ENCODE results near the gene HOXA2.

Gene HOXA2

DNA sequence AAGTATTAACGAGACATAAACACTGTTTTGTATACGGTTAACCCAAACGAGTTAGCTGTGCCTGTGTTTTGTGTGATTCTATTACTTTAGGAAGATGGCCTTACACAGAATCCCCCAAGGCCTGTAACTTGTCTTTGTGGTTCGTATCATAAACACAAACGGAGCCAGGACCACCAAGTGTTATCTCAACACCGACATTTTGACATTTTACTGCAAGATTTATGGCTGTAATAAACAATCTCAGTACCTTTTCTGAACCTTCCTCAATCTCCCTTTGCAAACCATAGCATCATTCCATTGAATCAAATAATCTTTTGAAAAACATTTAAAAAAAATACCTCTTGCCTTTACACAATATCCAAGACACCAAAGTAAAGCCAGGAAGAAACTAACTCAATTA is 30.5 kb upstream of the HOXA2 start:
- TF ChIP-seq, protein P1, sequence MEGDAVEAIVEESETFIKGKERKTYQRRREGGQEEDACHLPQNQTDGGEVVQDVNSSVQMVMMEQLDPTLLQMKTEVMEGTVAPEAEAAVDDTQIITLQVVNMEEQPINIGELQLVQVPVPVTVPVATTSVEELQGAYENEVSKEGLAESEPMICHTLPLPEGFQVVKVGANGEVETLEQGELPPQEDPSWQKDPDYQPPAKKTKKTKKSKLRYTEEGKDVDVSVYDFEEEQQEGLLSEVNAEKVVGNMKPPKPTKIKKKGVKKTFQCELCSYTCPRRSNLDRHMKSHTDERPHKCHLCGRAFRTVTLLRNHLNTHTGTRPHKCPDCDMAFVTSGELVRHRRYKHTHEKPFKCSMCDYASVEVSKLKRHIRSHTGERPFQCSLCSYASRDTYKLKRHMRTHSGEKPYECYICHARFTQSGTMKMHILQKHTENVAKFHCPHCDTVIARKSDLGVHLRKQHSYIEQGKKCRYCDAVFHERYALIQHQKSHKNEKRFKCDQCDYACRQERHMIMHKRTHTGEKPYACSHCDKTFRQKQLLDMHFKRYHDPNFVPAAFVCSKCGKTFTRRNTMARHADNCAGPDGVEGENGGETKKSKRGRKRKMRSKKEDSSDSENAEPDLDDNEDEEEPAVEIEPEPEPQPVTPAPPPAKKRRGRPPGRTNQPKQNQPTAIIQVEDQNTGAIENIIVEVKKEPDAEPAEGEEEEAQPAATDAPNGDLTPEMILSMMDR (IDR thresholded peaks at IDR 0.05; ENCODE audit: borderline replicate concordance, insufficient read depth, low read depth, low read length), result no peak
- no peak overlapping the region for H3K4me3 ChIP-seq (ENCODE audit: low read depth, low read length)

DNA sequence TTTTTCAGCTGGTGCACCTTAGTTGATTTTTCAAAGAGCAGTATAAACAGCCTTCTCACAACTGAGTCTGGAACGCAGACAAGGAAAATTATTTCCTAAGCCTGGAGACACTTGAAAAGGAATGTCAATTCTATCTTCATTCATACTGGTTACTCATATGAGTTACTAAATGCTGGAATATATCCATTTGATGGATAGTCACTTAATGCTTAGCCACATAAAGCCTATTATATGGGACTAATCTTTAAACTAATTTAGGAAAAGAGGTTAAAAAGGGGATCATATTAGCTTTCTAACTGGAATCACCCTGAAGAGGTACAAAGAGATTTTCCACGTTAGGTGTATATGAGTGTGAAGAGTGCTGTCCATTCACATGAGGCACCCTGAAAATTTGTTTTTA is 29.7 kb upstream of the HOXA2 start:
- TF ChIP-seq, protein P1 (IDR thresholded peaks at IDR 0.05; ENCODE audit: borderline replicate concordance, insufficient read depth, low read depth, low read length), result no peak
- no peak overlapping the region for H3K4me3 ChIP-seq (ENCODE audit: low read depth, low read length)

DNA sequence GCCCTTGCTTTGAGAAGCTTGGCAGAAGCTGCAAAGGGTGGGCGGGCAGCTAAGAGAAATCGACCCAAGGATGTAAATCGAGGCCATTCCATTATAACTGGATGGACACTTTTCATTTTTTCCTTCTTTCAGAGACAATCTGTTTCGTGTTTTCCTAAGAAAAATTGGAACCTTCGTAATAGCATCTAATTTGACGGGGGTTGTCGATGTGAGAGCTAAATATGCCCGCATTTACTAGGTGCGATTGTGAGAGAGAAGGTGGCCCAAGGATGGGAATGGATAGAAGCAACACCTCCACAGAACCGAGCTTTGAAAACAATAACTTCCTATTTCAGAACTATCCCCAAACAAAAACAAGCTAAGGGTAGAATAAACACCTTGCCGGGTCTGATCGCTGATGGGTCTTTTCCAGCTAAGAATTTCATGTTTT is 28.9 kb upstream of the HOXA2 start:
- TF ChIP-seq, protein P1 (IDR thresholded peaks at IDR 0.05; ENCODE audit: borderline replicate concordance, insufficient read depth, low read depth, low read length), result no peak
- H3K4me3 ChIP-seq (ENCODE audit: low read depth, low read length), result no peak overlapping the region

DNA sequence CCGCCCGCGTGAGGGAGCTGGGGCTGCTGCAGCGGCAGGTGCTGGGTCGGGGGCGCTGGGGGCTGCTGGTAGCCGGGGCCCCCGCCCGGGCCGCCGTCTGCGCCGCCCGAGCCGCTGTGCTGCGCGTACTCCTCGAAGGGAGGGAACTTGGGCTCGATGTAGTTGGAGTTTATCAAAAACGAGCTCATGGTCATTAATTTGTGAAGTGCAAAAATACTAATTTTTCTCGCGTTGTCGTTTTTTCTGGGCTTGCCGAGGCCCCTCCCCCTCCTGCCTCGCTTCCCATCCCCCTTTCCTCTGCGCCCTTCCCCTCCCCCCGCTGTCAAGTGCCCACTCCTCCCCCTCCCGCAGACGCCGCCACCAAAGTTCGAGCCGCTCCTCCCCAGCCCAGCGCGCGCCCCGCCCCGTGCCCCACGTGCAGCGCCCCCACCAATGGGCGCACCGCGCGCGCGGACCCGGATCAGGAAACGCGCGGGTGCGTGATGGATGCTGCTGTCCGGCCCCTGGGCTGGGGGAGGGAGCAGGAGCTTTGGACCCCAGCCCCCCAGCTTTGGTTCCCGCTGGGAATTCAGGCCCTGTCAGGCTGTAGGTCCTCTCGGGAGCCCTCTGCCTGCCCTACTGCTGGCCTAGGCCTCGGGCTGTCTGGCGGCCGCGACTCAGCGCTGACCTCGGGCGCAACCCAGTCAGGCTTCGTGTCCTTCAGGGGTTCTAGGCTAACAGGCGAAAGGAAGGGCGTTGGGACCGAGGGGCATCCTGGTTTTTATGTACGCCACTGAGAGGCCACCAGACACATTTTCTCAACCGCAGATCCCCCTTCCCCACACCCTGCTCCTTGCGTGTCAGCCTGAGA is 28.3 kb upstream of the HOXA2 start, which contains the start of gene HOXA4:
Gene HOXA4 (minus strand): TSS at position 218 of the 850 bp plus-strand sequence. CDS start 24 bp downstream, at position 194.
- TF ChIP-seq, protein P1 (IDR thresholded peaks at IDR 0.05; ENCODE audit: borderline replicate concordance, insufficient read depth, low read depth, low read length), result no peak
- no peak within 1 kb of the TSS for H3K4me3 ChIP-seq (ENCODE audit: low read depth, low read length)

DNA sequence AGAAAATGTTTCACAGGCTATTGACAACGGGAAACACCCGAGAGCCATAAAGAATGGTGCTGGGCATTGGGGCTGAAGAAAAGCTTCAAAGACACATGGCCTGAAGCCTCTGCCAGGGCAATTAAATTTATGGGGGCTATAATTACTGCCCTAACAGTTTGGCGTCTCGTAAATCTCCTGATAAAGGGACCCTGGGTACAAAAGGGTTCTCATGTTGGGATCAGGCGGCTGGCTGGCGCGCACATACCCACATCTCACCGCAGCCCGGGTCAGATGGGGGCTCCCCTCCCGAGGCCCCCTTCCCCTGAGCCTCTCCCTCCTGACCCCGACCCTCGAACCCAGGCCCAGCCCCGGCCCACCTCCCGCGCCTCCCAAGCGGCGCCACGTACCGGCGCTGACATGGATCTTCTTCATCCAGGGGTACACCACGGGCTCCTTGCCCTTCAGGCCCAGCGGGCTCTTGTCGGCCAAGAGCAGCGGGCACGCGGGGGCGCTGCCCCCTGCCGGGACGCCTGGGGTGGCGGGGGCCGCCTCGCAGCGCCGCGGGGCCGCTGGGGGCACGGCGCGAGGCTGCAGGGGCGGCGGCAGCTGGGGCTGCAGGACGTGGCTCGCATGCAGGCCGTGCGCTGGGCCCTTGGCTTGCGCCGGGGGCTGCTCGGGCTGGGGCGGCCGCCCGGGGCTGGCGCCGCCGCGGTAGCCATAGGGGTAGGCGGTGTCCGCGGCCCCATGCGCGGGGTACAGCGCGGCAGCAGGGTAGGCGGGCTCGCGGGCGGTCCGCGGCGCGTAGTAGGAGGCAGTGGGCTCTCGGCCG is 27.5 kb upstream of the HOXA2 start:
- TF ChIP-seq, protein P1 (IDR thresholded peaks at IDR 0.05; ENCODE audit: borderline replicate concordance, insufficient read depth, low read depth, low read length), result no peak

DNA sequence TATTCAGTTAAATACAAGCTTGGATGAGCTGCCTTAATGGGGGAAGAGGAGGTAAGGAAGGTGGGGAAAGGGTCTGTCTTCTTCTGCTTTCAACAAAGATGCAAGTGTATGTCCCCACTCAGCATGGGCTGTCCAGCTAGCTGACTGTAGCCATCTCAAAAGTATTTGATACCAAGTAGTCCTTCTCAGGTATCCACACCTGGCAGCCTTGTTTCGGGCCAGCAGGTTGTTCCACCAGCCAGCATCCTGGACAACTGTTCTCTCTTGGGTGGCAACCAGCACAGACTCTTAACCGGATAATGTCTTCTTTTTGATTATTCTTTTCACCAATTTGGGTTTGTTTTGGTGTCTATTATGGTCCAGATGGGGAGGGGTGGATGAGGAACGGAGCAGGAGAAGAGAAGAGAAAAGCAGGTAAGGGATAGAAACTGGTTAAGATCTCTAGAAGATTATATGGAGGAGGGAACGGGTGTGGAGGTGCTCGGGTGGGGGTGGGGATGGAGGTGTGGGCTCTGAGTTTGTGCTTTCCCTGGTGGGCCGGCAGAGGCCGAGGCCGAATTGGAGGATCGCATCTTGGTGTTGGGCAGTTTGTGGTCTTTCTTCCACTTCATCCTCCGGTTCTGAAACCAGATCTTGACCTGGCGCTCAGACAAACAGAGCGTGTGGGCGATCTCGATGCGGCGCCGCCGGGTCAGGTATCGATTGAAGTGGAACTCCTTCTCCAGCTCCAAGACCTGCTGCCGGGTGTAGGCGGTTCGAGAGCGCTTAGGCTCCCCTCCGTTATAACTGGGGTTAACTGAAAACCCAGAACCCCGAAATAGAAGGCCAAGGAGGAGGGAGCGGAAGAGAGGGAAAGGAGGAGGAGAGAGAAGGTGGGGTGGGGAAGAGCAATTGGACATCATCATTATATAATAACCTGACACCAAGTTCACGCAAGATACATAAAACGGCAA is 26.6 kb upstream of the HOXA2 start:
- TF ChIP-seq, protein P1 (IDR thresholded peaks at IDR 0.05; ENCODE audit: borderline replicate concordance, insufficient read depth, low read depth, low read length), result no peak
- no peak overlapping the region for H3K4me3 ChIP-seq (ENCODE audit: low read depth, low read length)

More for the DNA sequence above, 27.5 kb upstream of the HOXA2 start:
- no peak overlapping the region for H3K4me3 ChIP-seq (ENCODE audit: low read depth, low read length)

All from GM12875 (cell line).